H1 (cell line): ENCODE data around the gene PRSS8.

ENCODE experiments used
- CHD2 ChIP-seq: IDR thresholded peaks from 2 replicates; pipeline ENCODE4 v1.6.1; 2012; ENCODE audit warnings: low read length, improper control_type of control experiment
- EP300 ChIP-seq, 2 experiments: IDR thresholded peaks; 1 replicate in 1 of 2; 2 replicates in 1 of 2; pipeline ENCODE4 v1.6.1; 2011 to 2012; ENCODE audit warnings: low read depth in 2 of 2, low read length in 2 of 2, mild to moderate bottlenecking in 2 of 2, borderline replicate concordance in 1 of 2, inconsistent platforms in 1 of 2, moderate library complexity in 1 of 2
- TF ChIP-seq, protein P1 (sequence below): IDR thresholded peaks from 2 replicates; pipeline ENCODE4 v1.6.1; 2011; ENCODE audit warnings: low read length, improper control_type of control experiment

DNA sequence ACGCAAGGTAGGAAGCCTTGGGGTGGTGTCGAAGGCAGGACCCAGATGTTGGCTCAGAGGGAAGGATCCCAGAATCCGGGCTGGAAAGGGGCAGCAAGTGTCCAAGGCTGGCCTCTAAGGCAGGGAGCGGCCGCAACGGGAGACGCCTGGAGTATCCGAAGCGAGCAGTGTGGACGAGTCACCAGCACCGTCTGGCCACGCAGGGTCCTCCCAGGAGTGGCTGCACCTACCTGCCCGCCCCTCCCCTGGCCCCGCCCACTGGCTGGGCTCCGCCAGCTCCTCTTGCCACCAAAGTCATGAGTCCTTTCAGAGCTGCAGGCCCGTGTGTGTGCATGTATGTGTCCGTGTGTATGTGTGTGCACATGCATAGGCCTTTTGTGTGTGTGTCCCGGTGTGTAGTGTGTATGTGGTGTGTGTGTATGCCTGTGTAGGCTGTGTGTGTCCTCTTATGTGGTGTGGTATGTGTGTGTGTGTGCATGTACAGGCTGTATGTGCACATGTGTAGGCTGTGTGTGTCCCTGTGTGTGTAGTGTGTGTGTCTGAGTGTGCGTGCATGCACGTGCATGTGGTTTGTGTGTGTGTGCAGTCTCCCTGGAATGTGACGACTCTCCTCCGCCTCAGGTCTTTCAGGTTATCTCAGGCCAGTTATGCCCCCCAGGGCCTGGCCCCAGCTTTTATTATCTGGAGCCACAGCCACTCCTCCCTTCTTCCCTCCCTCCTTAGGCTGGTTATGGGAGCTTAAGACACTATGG is at the start of gene PRSS8:
- TF ChIP-seq EP300 (IDR thresholded peaks at IDR 0.05; ENCODE audit: borderline replicate concordance in 1 of 2, low read depth in 2 of 2, low read length in 2 of 2), result no peak
- TF ChIP-seq, protein P1, sequence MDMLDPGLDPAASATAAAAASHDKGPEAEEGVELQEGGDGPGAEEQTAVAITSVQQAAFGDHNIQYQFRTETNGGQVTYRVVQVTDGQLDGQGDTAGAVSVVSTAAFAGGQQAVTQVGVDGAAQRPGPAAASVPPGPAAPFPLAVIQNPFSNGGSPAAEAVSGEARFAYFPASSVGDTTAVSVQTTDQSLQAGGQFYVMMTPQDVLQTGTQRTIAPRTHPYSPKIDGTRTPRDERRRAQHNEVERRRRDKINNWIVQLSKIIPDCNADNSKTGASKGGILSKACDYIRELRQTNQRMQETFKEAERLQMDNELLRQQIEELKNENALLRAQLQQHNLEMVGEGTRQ, result no peak
- TF ChIP-seq CHD2, result no peak
